ENCODE measurements around the gene GJA10.
"Not testable (repeated sequence)": the region's sequence is repeated elsewhere in the genome, so short reads cannot be mapped to it uniquely, and the experiment has no call there.

GJA10 gene

GRCh38 chr6:89894169-89894568 lies at the start of gene GJA10:
Gene GJA10, plus strand, starts transcription at chr6:89894469. Its CDS starts 0 bp downstream, at chr6:89894469.
- no peak for DNase-seq (ENCODE audit: low spot score)

- not testable (repeated sequence) for DNase-seq (ENCODE audit: low spot score)
These were observed 46.8 kb upstream of the GJA10 start for GRCh38 chr6:89847513-89847912.

- no peak for DNase-seq (ENCODE audit: low spot score)
These were observed 41.2 kb upstream of the GJA10 start for GRCh38 chr6:89853068-89853467.

- DNase-seq (ENCODE audit: low spot score): no peak
These were observed 36.2 kb upstream of the GJA10 start for GRCh38 chr6:89858041-89858440.

GRCh38 chr6:89859744-89860143 lies 34.5 kb upstream of the GJA10 start:
- no peak for DNase-seq (ENCODE audit: low spot score)

GRCh38 chr6:89862273-89862672 lies 32.0 kb upstream of the GJA10 start:
- DNase-seq (ENCODE audit: low spot score): no peak

- no peak for DNase-seq (ENCODE audit: low spot score)
These were observed 31.6 kb upstream of the GJA10 start for GRCh38 chr6:89862698-89863097.

- DNase-seq (ENCODE audit: low spot score): no peak
These were observed 28.1 kb upstream of the GJA10 start for GRCh38 chr6:89866024-89866678.

GRCh38 chr6:89873721-89874120 lies 20.5 kb upstream of the GJA10 start:
- DNase-seq (ENCODE audit: low spot score): no peak

- no peak for DNase-seq (ENCODE audit: low spot score)
These were observed 19.8 kb upstream of the GJA10 start for GRCh38 chr6:89874438-89874837.

- DNase-seq (ENCODE audit: low spot score): no peak
These were observed 7.7 kb upstream of the GJA10 start for GRCh38 chr6:89886378-89887120.

- DNase-seq (ENCODE audit: low spot score): no peak
These were observed 6.7 kb upstream of the GJA10 start for GRCh38 chr6:89887452-89888137.

GRCh38 chr6:89888138-89888514 lies 6.1 kb upstream of the GJA10 start:
- DNase-seq (ENCODE audit: low spot score): no peak

GRCh38 chr6:89888871-89889270 lies 5.4 kb upstream of the GJA10 start:
- no peak for DNase-seq (ENCODE audit: low spot score)

GRCh38 chr6:89890845-89891528 lies 3.3 kb upstream of the GJA10 start:
- DNase-seq (ENCODE audit: low spot score): not testable (repeated sequence)

GRCh38 chr6:89892577-89892976 lies 1.7 kb upstream of the GJA10 start:
- not testable (repeated sequence) for DNase-seq (ENCODE audit: low spot score)

GRCh38 chr6:89895276-89895874 lies 1.1 kb downstream of the GJA10 start:
- no peak for DNase-seq (ENCODE audit: low spot score)

- not testable (repeated sequence) for DNase-seq (ENCODE audit: low spot score)
These were observed 16.0 kb downstream of the GJA10 start for GRCh38 chr6:89910001-89910901.

- no peak for DNase-seq (ENCODE audit: low spot score)
These were observed 16.6 kb downstream of the GJA10 start for GRCh38 chr6:89910902-89911240.

- DNase-seq (ENCODE audit: low spot score): no peak
These were observed 22.1 kb downstream of the GJA10 start for GRCh38 chr6:89916136-89916920.

Measured in globus pallidus (tissue), 1 donor.